Erythroblast (primary cell): ENCODE results near the gene CYP2W1.
"Not testable (repeated sequence)": the region's sequence is repeated elsewhere in the genome, so short reads cannot be mapped to it uniquely, and the experiment has no call there.

Source experiments
- DNase-seq, 2 experiments: peaks; one replicate each; lab custom pipeline; 2025; lab: John Stamatoyannopoulos, UW
- GATA1 ChIP-seq: IDR thresholded peaks from 2 replicates; pipeline ENCODE4 v1.6.1; 2011; ENCODE audit warnings: low read depth, mild to moderate bottlenecking, control low read depth, low read length, moderate library complexity
- POLR2A ChIP-seq: IDR thresholded peaks from 2 replicates; pipeline ENCODE4 v1.6.1; 2011; ENCODE audit warnings: mild to moderate bottlenecking, low read length

The CYP2W1 gene

GRCh38 chr7:1029637-1030443 lies 46.9 kb downstream of the CYP2W1 start:
- no peak for TF ChIP-seq GATA1
- no peak for TF ChIP-seq POLR2A
- DNase-seq, result no peak

GRCh38 chr7:1030444-1031070 lies 47.6 kb downstream of the CYP2W1 start:
- TF ChIP-seq GATA1 (no peak), POLR2A (no peak)
- DNase-seq, result no peak

GRCh38 chr7:1031716-1032455 lies 48.9 kb downstream of the CYP2W1 start:
- DNase-seq, result no peak
- no peak for TF ChIP-seq GATA1

- DNase-seq, result no peak
- TF ChIP-seq POLR2A (no peak), GATA1 (no peak)
These were observed 49.7 kb downstream of the CYP2W1 start for GRCh38 chr7:1032536-1033181.

- TF ChIP-seq GATA1 (no peak), POLR2A (no peak)
These were observed 50.7 kb downstream of the CYP2W1 start for GRCh38 chr7:1033546-1034145.

GRCh38 chr7:1034769-1035168 lies 51.8 kb downstream of the CYP2W1 start:
- DNase-seq, result not testable (repeated sequence)

More at GRCh38 chr7:1033546-1034145, 50.7 kb downstream of the CYP2W1 start:
- DNase-seq, result no peak

- DNase-seq, result not testable (repeated sequence)
These were observed 53.4 kb downstream of the CYP2W1 start for GRCh38 chr7:1036164-1036928.
